Stomach (tissue), 4 donors: ENCODE measurements around the gene KCNF1.

ENCODE experiments used
- POLR2A ChIP-seq, 4 donors: fragments of 450-650 bp; IDR thresholded peaks; one replicate each; pipeline ENCODE4 v1.6.1; 2016; ENCODE audit warnings: antibody characterized with exemption in 4 of 4, control low read depth in 2 of 4, mild to moderate bottlenecking in 1 of 4, moderate library complexity in 1 of 4
- TF ChIP-seq, protein P1 (sequence below), 7 experiments: fragments of 450-650 bp in 4 of 7; fragments of 200-600 bp in 3 of 7; sonication (generic) in 3 of 7; IDR thresholded peaks; one replicate each; pipeline ENCODE4 v1.5.1; 2016 to 2019; ENCODE audit warnings: antibody characterized with exemption in 7 of 7, control low read depth in 2 of 7, mild to moderate bottlenecking in 1 of 7

DNA sequence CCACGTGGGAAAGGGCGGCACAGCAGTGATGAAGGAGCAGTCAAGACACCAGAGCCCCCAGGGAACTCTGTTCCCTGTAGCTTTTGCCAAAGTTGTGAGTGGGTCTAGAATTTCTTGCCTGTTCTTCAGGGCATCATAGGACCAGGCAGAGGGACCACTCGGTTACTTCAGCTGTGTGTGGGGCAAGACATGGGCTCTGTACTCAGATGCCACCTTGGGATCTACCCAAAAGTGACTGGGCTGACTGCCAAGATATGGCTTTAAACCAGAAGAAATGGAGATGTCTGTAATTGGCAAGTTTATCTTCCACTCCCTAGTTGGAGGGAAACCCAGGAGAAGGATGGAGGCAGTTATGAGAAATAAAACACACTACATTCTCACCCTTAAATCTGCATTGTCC is 29.6 kb downstream of the KCNF1 start:
- no peak for TF ChIP-seq POLR2A (IDR thresholded peaks at IDR 0.05)
- TF ChIP-seq, protein P1, sequence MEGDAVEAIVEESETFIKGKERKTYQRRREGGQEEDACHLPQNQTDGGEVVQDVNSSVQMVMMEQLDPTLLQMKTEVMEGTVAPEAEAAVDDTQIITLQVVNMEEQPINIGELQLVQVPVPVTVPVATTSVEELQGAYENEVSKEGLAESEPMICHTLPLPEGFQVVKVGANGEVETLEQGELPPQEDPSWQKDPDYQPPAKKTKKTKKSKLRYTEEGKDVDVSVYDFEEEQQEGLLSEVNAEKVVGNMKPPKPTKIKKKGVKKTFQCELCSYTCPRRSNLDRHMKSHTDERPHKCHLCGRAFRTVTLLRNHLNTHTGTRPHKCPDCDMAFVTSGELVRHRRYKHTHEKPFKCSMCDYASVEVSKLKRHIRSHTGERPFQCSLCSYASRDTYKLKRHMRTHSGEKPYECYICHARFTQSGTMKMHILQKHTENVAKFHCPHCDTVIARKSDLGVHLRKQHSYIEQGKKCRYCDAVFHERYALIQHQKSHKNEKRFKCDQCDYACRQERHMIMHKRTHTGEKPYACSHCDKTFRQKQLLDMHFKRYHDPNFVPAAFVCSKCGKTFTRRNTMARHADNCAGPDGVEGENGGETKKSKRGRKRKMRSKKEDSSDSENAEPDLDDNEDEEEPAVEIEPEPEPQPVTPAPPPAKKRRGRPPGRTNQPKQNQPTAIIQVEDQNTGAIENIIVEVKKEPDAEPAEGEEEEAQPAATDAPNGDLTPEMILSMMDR (IDR thresholded peaks at IDR 0.05): no peak
